ENCODE data around the gene HPSE. TPM values are rescaled to one million over a fixed set of nuclear protein-coding genes. Genes with fewer than 3 reads are reported as not detected.

Gene HPSE
- total RNA-seq = under 1 TPM; 0.52 to 0.99 TPM

DNA sequence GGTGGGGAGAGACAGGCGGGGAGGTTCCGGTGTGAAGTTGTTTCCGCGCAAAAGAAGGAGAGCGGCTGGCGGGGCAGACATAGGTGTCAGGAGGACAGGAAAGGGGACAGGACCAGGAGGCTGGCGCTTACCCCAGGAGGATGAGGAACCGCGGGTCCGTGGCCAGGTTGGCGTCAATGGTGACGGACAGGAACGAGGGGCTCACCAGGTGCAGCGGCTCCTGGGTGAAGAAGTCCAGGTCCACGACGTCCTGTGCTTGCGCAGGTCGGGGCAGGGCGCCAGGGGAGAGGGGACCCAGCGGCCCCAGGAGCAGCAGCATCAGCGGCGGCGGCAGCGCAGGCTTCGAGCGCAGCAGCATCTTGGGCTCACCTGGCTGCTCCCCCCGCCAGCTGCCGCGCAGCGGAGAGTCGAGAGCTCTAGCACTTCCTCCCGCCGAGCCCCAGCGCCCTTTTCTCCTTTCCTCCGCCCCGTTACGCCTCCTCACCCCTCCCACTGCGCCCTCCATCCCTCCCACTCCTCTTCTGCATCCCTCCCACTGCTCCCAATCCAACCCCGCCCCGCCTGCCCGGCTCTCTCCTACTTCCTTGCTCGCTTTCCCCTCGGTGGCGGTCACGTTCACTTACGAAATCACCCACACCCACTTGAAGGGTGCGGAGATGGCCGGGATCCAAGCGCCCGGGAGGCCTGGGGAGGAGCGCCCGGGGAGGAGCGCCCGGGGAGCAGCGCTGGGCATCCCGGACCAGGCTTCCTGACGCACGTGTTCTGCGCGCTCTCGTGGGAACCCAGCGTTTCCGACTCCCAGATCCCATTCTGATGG is at the start of gene HPSE:
Gene HPSE, minus strand, starts transcription at position 424 of the 817 bp plus-strand sequence. Its CDS starts 66 bp downstream, at position 358.
- peak in 2 of 3 donors; percentile 40 to 49 for TF ChIP-seq POLR2A (IDR thresholded peaks at IDR 0.05)
- TF ChIP-seq, protein P1, sequence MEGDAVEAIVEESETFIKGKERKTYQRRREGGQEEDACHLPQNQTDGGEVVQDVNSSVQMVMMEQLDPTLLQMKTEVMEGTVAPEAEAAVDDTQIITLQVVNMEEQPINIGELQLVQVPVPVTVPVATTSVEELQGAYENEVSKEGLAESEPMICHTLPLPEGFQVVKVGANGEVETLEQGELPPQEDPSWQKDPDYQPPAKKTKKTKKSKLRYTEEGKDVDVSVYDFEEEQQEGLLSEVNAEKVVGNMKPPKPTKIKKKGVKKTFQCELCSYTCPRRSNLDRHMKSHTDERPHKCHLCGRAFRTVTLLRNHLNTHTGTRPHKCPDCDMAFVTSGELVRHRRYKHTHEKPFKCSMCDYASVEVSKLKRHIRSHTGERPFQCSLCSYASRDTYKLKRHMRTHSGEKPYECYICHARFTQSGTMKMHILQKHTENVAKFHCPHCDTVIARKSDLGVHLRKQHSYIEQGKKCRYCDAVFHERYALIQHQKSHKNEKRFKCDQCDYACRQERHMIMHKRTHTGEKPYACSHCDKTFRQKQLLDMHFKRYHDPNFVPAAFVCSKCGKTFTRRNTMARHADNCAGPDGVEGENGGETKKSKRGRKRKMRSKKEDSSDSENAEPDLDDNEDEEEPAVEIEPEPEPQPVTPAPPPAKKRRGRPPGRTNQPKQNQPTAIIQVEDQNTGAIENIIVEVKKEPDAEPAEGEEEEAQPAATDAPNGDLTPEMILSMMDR (IDR thresholded peaks at IDR 0.05) = no peak
- peak; percentile 65 to 85 (median 75) for DNase-seq
- ATAC-seq = peak; percentile 84
- Histone ChIP-seq H3K36me3 (replicated peaks in 1 of 2; ENCODE audit: insufficient read depth in 1 of 2, low read depth in 2 of 2) (no peaks in the 10 kb centered on the region), H3K4me1 (peaks cover 12% of the 10 kb centered on the region), H3K27me3 (peaks cover 0 to 6% of the 10 kb centered on the region in 2 donors), H3K4me3 (peak within 1 kb of the TSS in 1 of 2 donors; percentile 30), H3K9me3 (no peaks in the 10 kb centered on the region), H3K27ac (no peak within 1 kb of the TSS)
- 1 to 3% methylated on average over 49 to 63 of the region's 63 CpGs for WGBS, 2 donors
- intact Hi-C loops (cut with DNase I) = no loop called here

DNA sequence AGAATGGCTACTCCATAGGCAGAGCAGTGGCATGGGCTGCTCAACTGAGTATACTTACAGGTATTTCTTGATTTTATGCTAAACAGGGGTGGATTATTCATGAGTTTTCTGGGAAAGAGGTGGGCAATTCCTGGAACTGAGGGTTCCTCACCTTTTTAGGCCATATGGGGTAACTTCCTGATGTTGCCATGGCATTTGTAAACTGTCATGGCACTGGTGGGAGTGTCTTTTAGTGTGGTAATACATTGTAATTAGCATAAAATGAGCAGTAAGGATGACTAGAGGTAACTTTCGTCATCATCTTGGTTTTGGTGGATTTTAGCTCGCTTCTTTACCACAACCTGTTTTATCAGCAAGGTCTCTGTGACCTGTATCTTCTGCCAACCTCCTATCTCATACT is 48.2 kb upstream of the HPSE start:
- Histone ChIP-seq H3K36me3 (replicated peaks in 1 of 2; ENCODE audit: insufficient read depth in 1 of 2, low read depth in 2 of 2) (no peaks in the 10 kb centered on the region), H3K27ac (no peak overlapping the region), H3K27me3 (no peaks in the 10 kb centered on the region), H3K9me3 (no peaks in the 10 kb centered on the region), H3K4me3 (no peak overlapping the region), H3K4me1 (peaks cover 12% of the 10 kb centered on the region)
- no peak for DNase-seq
- TF ChIP-seq POLR2A (IDR thresholded peaks at IDR 0.05) = no peak
- TF ChIP-seq, protein P1 (IDR thresholded peaks at IDR 0.05) = no peak
- no peak for ATAC-seq
- 47 to 54% methylated on average over 2 of the region's 2 CpGs for WGBS, 2 donors
- intact Hi-C loops (cut with DNase I) = no loop called here

DNA sequence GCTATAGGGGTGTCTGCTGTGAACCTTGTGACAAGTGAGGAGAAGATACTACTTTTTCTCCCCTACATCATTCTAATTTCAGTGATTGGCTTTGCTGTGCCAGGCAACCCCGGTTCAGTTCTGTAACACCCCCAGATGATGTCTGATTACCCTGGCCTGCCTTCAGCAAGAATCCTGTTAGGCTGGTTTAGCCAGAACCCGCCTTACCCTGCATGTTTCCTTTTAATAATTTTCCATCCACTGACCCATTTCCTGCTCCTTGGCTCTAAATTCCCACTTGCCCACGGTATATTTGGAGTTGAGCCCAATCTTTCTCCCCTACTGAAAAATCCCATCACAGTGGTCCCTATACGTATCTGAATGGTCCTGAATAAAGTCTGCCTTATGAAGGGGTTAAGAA is 46.5 kb upstream of the HPSE start:
- DNase-seq = peak in 3 of 4 donors; percentile 14 to 29 (median 16)

DNA sequence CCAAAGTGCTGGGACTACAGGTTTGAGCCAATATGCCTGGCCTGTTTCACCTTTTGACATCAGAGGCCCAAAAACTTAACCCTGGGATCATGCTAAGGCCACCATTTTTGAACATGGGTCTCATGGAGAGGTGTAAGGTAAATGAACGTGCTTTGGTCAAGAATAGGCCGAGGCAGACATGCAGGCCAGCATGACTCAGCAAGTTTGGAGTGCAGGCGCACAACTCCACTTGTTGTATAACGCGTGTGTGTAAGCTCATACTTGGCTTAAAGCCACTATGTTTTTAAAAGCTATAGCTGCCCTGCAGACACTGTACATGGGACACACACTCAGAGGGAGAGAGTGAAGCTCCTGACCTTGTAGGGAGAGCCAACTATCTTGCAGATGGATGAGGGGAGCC is 43.8 kb upstream of the HPSE start:
- no peak for DNase-seq
- peaks cover 3% of the 10 kb centered on the region for H3K4me1 ChIP-seq
- no peaks in the 10 kb centered on the region for H3K36me3 ChIP-seq (replicated peaks in 1 of 2; ENCODE audit: insufficient read depth in 1 of 2, low read depth in 2 of 2)
- no peak overlapping the region for H3K4me3 ChIP-seq
- ATAC-seq = no peak
- H3K27ac ChIP-seq = no peak overlapping the region
- WGBS, 2 donors = 75 to 85% methylated on average over 5 of the region's 5 CpGs
- no peak for TF ChIP-seq POLR2A (IDR thresholded peaks at IDR 0.05)
- TF ChIP-seq, protein P1 (IDR thresholded peaks at IDR 0.05) = no peak
- intact Hi-C loops (cut with DNase I) = no loop called here
- H3K9me3 ChIP-seq = no peaks in the 10 kb centered on the region
- no peaks in the 10 kb centered on the region for H3K27me3 ChIP-seq

More for the DNA sequence above, 46.5 kb upstream of the HPSE start:
- peaks cover 3% of the 10 kb centered on the region for H3K4me1 ChIP-seq
- H3K36me3 ChIP-seq (replicated peaks in 1 of 2; ENCODE audit: insufficient read depth in 1 of 2, low read depth in 2 of 2) = no peaks in the 10 kb centered on the region
- WGBS, 2 donors = 33 to 34% methylated on average over 4 of the region's 4 CpGs
- H3K27ac ChIP-seq = peak overlapping the region in 1 of 4 donors; percentile 31
- no peak overlapping the region for H3K4me3 ChIP-seq
- ATAC-seq = peak; percentile 56
- intact Hi-C loops (cut with DNase I) = no loop called here
- H3K27me3 ChIP-seq = no peaks in the 10 kb centered on the region
- TF ChIP-seq, protein P1 (IDR thresholded peaks at IDR 0.05) = no peak
- TF ChIP-seq POLR2A (IDR thresholded peaks at IDR 0.05) = no peak
- H3K9me3 ChIP-seq = no peaks in the 10 kb centered on the region

Data from body of pancreas (tissue), 4 donors.